Panc1 (cell line): Measurements from ENCODE around the gene TCF7. TPM values are rescaled to one million over a fixed set of nuclear protein-coding genes. Genes with fewer than 3 reads are reported as not detected.

Source experiments
- ATAC-seq: fragments of 200-7000 bp; cut with Tn5 transposase; 2 replicates; pipeline ENCODE4 v1.9.1; 2020; ENCODE audit warnings: mild to moderate bottlenecking, moderate library complexity
- BruUV-seq: library from RNA; stranded (reverse); fragments of 400-500 nt; replicated peaks from 2 replicates; lab custom pipeline; 2021; lab: Mats Ljungman, UMichigan
- CTCF ChIA-PET: fragments of 300-600 bp; sonication (Branson Sonifier 250); formaldehyde crosslinking; loops from one replicate; lab custom pipeline; 2022; ENCODE audit warnings: antibody characterized with exemption; lab: Charles Lee
- POLR2A ChIA-PET: fragments of 300-600 bp; sonication (Branson Sonifier 250); formaldehyde crosslinking; loops from one replicate; lab custom pipeline; 2022; ENCODE audit warnings: antibody characterized with exemption; lab: Charles Lee
- DNase-seq: peaks from one replicate; pipeline ENCODE4 v3.0.0-alpha.2; 2010; ENCODE audit warnings: low read depth, low spot score
- H3K27ac ChIP-seq: 2 replicates; pipeline ENCODE4 v1.5.1; 2011; ENCODE audit warnings: mild to moderate bottlenecking, low read length, inconsistent platforms
- H3K27me3 ChIP-seq: fragments of 200-500 bp; sonication (Bioruptor generic); 2 replicates; pipeline ENCODE4 v1.6.0; 2014; ENCODE audit warnings: low read length, inconsistent platforms; ENCODE audit not compliant: control insufficient read depth, insufficient read depth
- H3K36me3 ChIP-seq: fragments of 200-500 bp; sonication (Bioruptor generic); 2 replicates; pipeline ENCODE4 v1.5.1; 2014; ENCODE audit warnings: inconsistent platforms, mild to moderate bottlenecking, low read length, moderate library complexity; ENCODE audit not compliant: control insufficient read depth, insufficient read depth
- H3K4me1 ChIP-seq: 2 replicates; pipeline ENCODE4 v1.5.1; 2011; ENCODE audit warnings: inconsistent platforms, mild to moderate bottlenecking, low read length, moderate library complexity; ENCODE audit not compliant: control insufficient read depth, insufficient read depth
- H3K4me3 ChIP-seq, 2 experiments: 2 replicates each; pipeline ENCODE4 v1.5.1; 2011 to 2012; ENCODE audit warnings: low read depth in 2 of 2, low read length in 2 of 2, mild to moderate bottlenecking in 2 of 2, inconsistent platforms in 1 of 2, moderate library complexity in 1 of 2
- H3K9me3 ChIP-seq: fragments of 200-500 bp; sonication (Bioruptor generic); 2 replicates; pipeline ENCODE4 v1.5.1; 2014; ENCODE audit warnings: low read depth, mild to moderate bottlenecking, inconsistent platforms, low read length, moderate library complexity; ENCODE audit not compliant: control insufficient read depth, insufficient read depth
- POLR2AphosphoS5 ChIP-seq: IDR thresholded peaks from 2 replicates; pipeline ENCODE4 v1.6.1; 2012; ENCODE audit warnings: mild to moderate bottlenecking, low read depth, low read length, moderate library complexity
- SIN3A ChIP-seq: IDR thresholded peaks from 2 replicates; pipeline ENCODE4 v1.6.1; 2012; ENCODE audit warnings: low read depth, mild to moderate bottlenecking, low read length, moderate library complexity, borderline replicate concordance; ENCODE audit not compliant: insufficient read depth
- TCF7L2 ChIP-seq: IDR thresholded peaks from 2 replicates; pipeline ENCODE4 v1.6.1; 2011; ENCODE audit warnings: mild to moderate bottlenecking, low read depth, low read length, inconsistent platforms
- in situ Hi-C: cut with HindIII; loops from 2 replicates; pipeline ENCODE4 v1.10.0; 2016; ENCODE audit warnings: low sequenced_read_pairs, low pct_unique_long_range_greater_than_20kb
- intact Hi-C: fragments of 100-400 bp; cut with micrococcal nuclease; formaldehyde crosslinking; loops from one replicate; pipeline ENCODE4 v1.10.0; 2022; ENCODE audit not compliant: unreplicated experiment
- total RNA-seq: library from RNA; stranded (reverse); gene quantifications from one replicate; pipeline ENCODE4 v1.2.1, GENCODE V29; 2021; ENCODE audit not compliant: unreplicated experiment
- TF ChIP-seq, protein P1 (sequence below): fragments of 450-650 bp; IDR thresholded peaks from 2 replicates; pipeline ENCODE4 v1.5.1; 2017; ENCODE audit warnings: mild to moderate bottlenecking
- TF ChIP-seq, protein P2 (sequence below), 2 experiments: IDR thresholded peaks; 2 replicates each; pipeline ENCODE4 v1.6.1; 2011 to 2012; ENCODE audit warnings: low read depth in 2 of 2, control low read depth in 1 of 2, low read length in 1 of 2, mild to moderate bottlenecking in 1 of 2, moderate library complexity in 1 of 2; ENCODE audit not compliant: insufficient read depth in 1 of 2

The TCF7 gene
- total RNA-seq, 1 experiment from 2014 or later: 24.0 TPM

DNA sequence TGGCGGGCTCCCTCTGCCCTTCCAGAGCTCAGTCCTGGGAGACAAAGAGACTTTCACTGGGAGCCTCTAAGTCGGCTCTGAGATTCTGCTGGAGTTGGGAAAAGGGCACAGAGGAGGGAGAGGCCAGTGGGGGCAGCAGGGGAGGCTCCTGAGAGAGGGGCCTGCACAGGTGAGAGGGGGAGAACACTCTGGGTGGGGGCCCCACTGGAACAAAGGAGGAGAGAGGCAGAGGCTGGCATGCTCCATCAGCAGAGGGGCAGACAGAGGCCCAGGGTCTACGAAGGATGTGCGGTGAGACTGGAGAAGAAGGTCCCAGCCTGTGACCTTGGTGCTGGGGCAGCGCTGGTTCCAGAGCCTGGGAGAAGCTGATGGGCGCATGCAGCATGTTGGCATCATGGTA lies 8.9 kb downstream of the TCF7 start:
- POLR2A ChIA-PET: no interaction called here
- intact Hi-C loops (no loop called here), in situ Hi-C loops (no loop called here)
- Histone ChIP-seq H3K9me3 (no peaks in the 10 kb centered on the region), H3K4me3 (no peak overlapping the region), H3K27me3 (no peaks in the 10 kb centered on the region), H3K27ac (no peak overlapping the region), H3K36me3 (no peaks in the 10 kb centered on the region), H3K4me1 (peaks cover 36% of the 10 kb centered on the region)
- no TSS peak for BruUV-seq
- no peak for DNase-seq
- CTCF ChIA-PET: no interaction called here
- no peak for ATAC-seq
- TF ChIP-seq POLR2AphosphoS5 (no peak), TCF7L2 (no peak), SIN3A (no peak)
- TF ChIP-seq, protein P1, sequence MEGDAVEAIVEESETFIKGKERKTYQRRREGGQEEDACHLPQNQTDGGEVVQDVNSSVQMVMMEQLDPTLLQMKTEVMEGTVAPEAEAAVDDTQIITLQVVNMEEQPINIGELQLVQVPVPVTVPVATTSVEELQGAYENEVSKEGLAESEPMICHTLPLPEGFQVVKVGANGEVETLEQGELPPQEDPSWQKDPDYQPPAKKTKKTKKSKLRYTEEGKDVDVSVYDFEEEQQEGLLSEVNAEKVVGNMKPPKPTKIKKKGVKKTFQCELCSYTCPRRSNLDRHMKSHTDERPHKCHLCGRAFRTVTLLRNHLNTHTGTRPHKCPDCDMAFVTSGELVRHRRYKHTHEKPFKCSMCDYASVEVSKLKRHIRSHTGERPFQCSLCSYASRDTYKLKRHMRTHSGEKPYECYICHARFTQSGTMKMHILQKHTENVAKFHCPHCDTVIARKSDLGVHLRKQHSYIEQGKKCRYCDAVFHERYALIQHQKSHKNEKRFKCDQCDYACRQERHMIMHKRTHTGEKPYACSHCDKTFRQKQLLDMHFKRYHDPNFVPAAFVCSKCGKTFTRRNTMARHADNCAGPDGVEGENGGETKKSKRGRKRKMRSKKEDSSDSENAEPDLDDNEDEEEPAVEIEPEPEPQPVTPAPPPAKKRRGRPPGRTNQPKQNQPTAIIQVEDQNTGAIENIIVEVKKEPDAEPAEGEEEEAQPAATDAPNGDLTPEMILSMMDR: no peak
- TF ChIP-seq, protein P2, sequence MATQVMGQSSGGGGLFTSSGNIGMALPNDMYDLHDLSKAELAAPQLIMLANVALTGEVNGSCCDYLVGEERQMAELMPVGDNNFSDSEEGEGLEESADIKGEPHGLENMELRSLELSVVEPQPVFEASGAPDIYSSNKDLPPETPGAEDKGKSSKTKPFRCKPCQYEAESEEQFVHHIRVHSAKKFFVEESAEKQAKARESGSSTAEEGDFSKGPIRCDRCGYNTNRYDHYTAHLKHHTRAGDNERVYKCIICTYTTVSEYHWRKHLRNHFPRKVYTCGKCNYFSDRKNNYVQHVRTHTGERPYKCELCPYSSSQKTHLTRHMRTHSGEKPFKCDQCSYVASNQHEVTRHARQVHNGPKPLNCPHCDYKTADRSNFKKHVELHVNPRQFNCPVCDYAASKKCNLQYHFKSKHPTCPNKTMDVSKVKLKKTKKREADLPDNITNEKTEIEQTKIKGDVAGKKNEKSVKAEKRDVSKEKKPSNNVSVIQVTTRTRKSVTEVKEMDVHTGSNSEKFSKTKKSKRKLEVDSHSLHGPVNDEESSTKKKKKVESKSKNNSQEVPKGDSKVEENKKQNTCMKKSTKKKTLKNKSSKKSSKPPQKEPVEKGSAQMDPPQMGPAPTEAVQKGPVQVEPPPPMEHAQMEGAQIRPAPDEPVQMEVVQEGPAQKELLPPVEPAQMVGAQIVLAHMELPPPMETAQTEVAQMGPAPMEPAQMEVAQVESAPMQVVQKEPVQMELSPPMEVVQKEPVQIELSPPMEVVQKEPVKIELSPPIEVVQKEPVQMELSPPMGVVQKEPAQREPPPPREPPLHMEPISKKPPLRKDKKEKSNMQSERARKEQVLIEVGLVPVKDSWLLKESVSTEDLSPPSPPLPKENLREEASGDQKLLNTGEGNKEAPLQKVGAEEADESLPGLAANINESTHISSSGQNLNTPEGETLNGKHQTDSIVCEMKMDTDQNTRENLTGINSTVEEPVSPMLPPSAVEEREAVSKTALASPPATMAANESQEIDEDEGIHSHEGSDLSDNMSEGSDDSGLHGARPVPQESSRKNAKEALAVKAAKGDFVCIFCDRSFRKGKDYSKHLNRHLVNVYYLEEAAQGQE (IDR thresholded peaks at IDR 0.05; ENCODE audit: insufficient read depth in 1 of 2, low read depth in 2 of 2, low read length in 1 of 2): no peak

DNA sequence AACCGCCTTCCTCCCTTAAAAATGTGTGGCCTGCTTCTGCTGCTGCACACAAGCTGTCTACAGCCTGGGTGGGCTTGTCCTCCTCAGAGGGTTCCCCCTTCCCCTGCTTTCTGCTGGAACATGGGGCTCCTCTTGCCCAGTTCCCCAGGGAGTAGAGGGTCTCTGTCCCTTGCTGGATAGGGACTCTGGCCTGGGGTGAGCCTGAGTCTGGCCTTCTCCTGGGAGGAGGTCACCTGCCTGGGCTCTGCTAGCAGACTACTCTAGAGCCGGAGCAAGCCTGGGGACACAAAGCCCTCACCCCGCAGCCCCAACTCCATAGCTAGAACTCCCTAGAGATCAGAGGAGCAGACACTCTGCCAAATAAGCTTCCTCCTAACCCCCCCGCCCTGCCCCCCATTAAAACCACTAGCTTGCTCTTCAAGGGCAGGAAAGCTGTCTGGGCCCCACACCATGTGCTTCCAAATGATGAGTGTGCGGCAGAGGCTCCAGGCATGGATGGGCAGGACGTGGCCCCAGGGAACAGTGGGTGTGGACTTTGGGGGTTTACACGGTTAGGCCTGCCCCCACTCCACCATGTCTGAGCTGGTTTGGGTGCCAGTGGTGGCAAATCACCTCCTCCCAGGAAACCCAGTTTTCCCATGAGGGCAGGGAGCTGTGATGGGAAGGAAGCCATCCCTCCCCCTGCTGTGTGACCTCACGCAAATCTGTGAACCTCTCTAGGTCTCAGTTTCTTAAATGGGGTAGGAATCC lies 10.0 kb downstream of the TCF7 start:
- no peaks in the 10 kb centered on the region for H3K9me3 ChIP-seq
- BruUV-seq: no TSS peak
- ChIA-PET POLR2A (interaction anchor here (0.6 kb wide), 1 partner anchor 59 kb away, joined by 3 read pairs; no protein-coding TSS in a partner anchor), CTCF (interaction anchor here (0.7 to 2.6 kb wide), 2 partner anchors 15 to 85 kb away, joined by 3 to 17 read pairs; no protein-coding TSS in a partner anchor)
- no peaks in the 10 kb centered on the region for H3K36me3 ChIP-seq
- intact Hi-C loops (no loop called here), in situ Hi-C loops (no loop called here)
- no peaks in the 10 kb centered on the region for H3K27me3 ChIP-seq
- no peak overlapping the region for H3K4me3 ChIP-seq
- peak overlapping the region; percentile 73 for H3K27ac ChIP-seq
- ATAC-seq: peak; percentile 51
- TF ChIP-seq POLR2AphosphoS5 (peak; percentile 15; the same call in 1 of the 2 replicates), TCF7L2 (no peak), SIN3A (no peak)
- TF ChIP-seq, protein P1: no peak
- TF ChIP-seq, protein P2 (IDR thresholded peaks at IDR 0.05; ENCODE audit: insufficient read depth in 1 of 2, low read depth in 2 of 2, low read length in 1 of 2): no peak
- peaks cover 38% of the 10 kb centered on the region for H3K4me1 ChIP-seq
- DNase-seq: no peak
